ENCODE results near the gene DUT.

The DUT gene

GRCh38 chr15:48283396-48284145 lies 47.7 kb upstream of the DUT start:
- H3F3A ChIP-seq (ENCODE audit: low read depth): no peaks in the 10 kb centered on the region
- no peak overlapping the region for H2AFZ ChIP-seq (ENCODE audit: low read length)
- no peak overlapping the region for H3K4me2 ChIP-seq (ENCODE audit: low read depth, low read length, poor library complexity, severe bottlenecking)
- no peak overlapping the region for H3K9ac ChIP-seq (ENCODE audit: low read depth, low read length, poor library complexity, severe bottlenecking)
- peaks cover 2% of the 10 kb centered on the region for H3K4me1 ChIP-seq (ENCODE audit: insufficient read depth, low read length, poor library complexity, severe bottlenecking)
- H4K20me1 ChIP-seq (ENCODE audit: insufficient read depth, low read length, poor library complexity, severe bottlenecking): no peaks in the 10 kb centered on the region
- H3K79me2 ChIP-seq (ENCODE audit: insufficient read depth, low read length): no peaks in the 10 kb centered on the region
- no peaks in the 10 kb centered on the region for H3K9me2 ChIP-seq (replicated peaks; ENCODE audit: low read depth, low read length)
- peaks cover 4% of the 10 kb centered on the region for H3K27me3 ChIP-seq (ENCODE audit: insufficient read depth, low read length, poor library complexity, severe bottlenecking)
- no peak overlapping the region for H3K4me3 ChIP-seq (ENCODE audit: low read length, poor library complexity, severe bottlenecking)
- TF ChIP-seq CTCF (conservative IDR thresholded peaks at IDR 0.05; ENCODE audit: low read length): no peak
- TF ChIP-seq EZH2phosphoT487 (IDR thresholded peaks at IDR 0.05; ENCODE audit: borderline replicate concordance): no peak
- H3K9me3 ChIP-seq (ENCODE audit: insufficient read depth, low read depth, low read length): no peaks in the 10 kb centered on the region
- H3K36me3 ChIP-seq (ENCODE audit: insufficient read depth, low read length): no peaks in the 10 kb centered on the region

GRCh38 chr15:48285329-48286214 lies 45.7 kb upstream of the DUT start:
- H3K4me3 ChIP-seq (ENCODE audit: low read length, poor library complexity, severe bottlenecking): peak overlapping the region; percentile 18
- peak overlapping the region; percentile 59 for H3K4me2 ChIP-seq (ENCODE audit: low read depth, low read length, poor library complexity, severe bottlenecking)
- no peaks in the 10 kb centered on the region for H3K9me2 ChIP-seq (replicated peaks; ENCODE audit: low read depth, low read length)

GRCh38 chr15:48289628-48290027 lies 41.6 kb upstream of the DUT start:
- Histone ChIP-seq H3K79me2 (ENCODE audit: insufficient read depth, low read length) (no peaks in the 10 kb centered on the region), H3K4me2 (ENCODE audit: low read depth, low read length, poor library complexity, severe bottlenecking) (no peak overlapping the region), H3K4me1 (ENCODE audit: insufficient read depth, low read length, poor library complexity, severe bottlenecking) (peaks cover 2% of the 10 kb centered on the region), H2AFZ (ENCODE audit: low read length) (no peak overlapping the region), H3K4me3 (ENCODE audit: low read length, poor library complexity, severe bottlenecking) (no peak overlapping the region), H3K9me3 (ENCODE audit: insufficient read depth, low read depth, low read length) (no peaks in the 10 kb centered on the region), H3K9ac (ENCODE audit: low read depth, low read length, poor library complexity, severe bottlenecking) (no peak overlapping the region), H3K36me3 (ENCODE audit: insufficient read depth, low read length) (no peaks in the 10 kb centered on the region), H3K9me2 (replicated peaks; ENCODE audit: low read depth, low read length) (no peaks in the 10 kb centered on the region), H4K20me1 (ENCODE audit: insufficient read depth, low read length, poor library complexity, severe bottlenecking) (no peaks in the 10 kb centered on the region), H3F3A (ENCODE audit: low read depth) (no peaks in the 10 kb centered on the region), H3K27me3 (ENCODE audit: insufficient read depth, low read length, poor library complexity, severe bottlenecking) (no peaks in the 10 kb centered on the region)
- TF ChIP-seq CTCF (conservative IDR thresholded peaks at IDR 0.05; ENCODE audit: low read length) (no peak), EZH2phosphoT487 (IDR thresholded peaks at IDR 0.05; ENCODE audit: borderline replicate concordance) (no peak)

More at GRCh38 chr15:48285329-48286214, 45.7 kb upstream of the DUT start:
- H4K20me1 ChIP-seq (ENCODE audit: insufficient read depth, low read length, poor library complexity, severe bottlenecking): no peaks in the 10 kb centered on the region
- H3K79me2 ChIP-seq (ENCODE audit: insufficient read depth, low read length): no peaks in the 10 kb centered on the region
- no peak overlapping the region for H3K9ac ChIP-seq (ENCODE audit: low read depth, low read length, poor library complexity, severe bottlenecking)
- peak overlapping the region; percentile 93 for H2AFZ ChIP-seq (ENCODE audit: low read length)
- H3F3A ChIP-seq (ENCODE audit: low read depth): no peaks in the 10 kb centered on the region
- TF ChIP-seq CTCF (conservative IDR thresholded peaks at IDR 0.05; ENCODE audit: low read length): peak; percentile 79
- no peak for TF ChIP-seq EZH2phosphoT487 (IDR thresholded peaks at IDR 0.05; ENCODE audit: borderline replicate concordance)
- no peaks in the 10 kb centered on the region for H3K9me3 ChIP-seq (ENCODE audit: insufficient read depth, low read depth, low read length)
- H3K4me1 ChIP-seq (ENCODE audit: insufficient read depth, low read length, poor library complexity, severe bottlenecking): peaks cover 2% of the 10 kb centered on the region
- no peaks in the 10 kb centered on the region for H3K27me3 ChIP-seq (ENCODE audit: insufficient read depth, low read length, poor library complexity, severe bottlenecking)
- H3K36me3 ChIP-seq (ENCODE audit: insufficient read depth, low read length): no peaks in the 10 kb centered on the region

Measured in Loucy (cell line).